Trophoblast cell (in vitro differentiated cells and primary cell): ENCODE data around the gene MYO3A.

Experiments
- DNase-seq, 2 donors: peaks; one replicate each; pipeline ENCODE4 v3.0.0-alpha.2; 2016
- H2AFZ ChIP-seq: 2 replicates; pipeline ENCODE4 v1.6.1; 2013; ENCODE audit warnings: low read length, moderate library complexity, mild to moderate bottlenecking; ENCODE audit not compliant: insufficient read depth, poor library complexity
- H2AK5ac ChIP-seq: 2 replicates; pipeline ENCODE4 v1.6.1; 2013; ENCODE audit warnings: mild to moderate bottlenecking, low read length
- H2BK120ac ChIP-seq: 2 replicates; pipeline ENCODE4 v1.6.1; 2013; ENCODE audit warnings: low read length, mild to moderate bottlenecking, moderate library complexity; ENCODE audit not compliant: insufficient read depth, poor library complexity
- H2BK12ac ChIP-seq: 2 replicates; pipeline ENCODE4 v1.6.1; 2013; ENCODE audit warnings: mild to moderate bottlenecking, low read length, moderate library complexity
- H2BK5ac ChIP-seq: 2 replicates; pipeline ENCODE4 v1.6.1; 2013; ENCODE audit warnings: low read length, low read depth, moderate library complexity, mild to moderate bottlenecking; ENCODE audit not compliant: poor library complexity
- H3K14ac ChIP-seq: 2 replicates; pipeline ENCODE4 v1.6.1; 2013; ENCODE audit warnings: mild to moderate bottlenecking, low read length
- H3K18ac ChIP-seq: 2 replicates; pipeline ENCODE4 v1.6.1; 2013; ENCODE audit warnings: mild to moderate bottlenecking, low read length
- H3K23ac ChIP-seq: 2 replicates; pipeline ENCODE4 v1.6.1; 2013; ENCODE audit warnings: low read length
- H3K27ac ChIP-seq: 2 replicates; pipeline ENCODE4 v1.5.1; 2013; ENCODE audit warnings: low read depth, mild to moderate bottlenecking, inconsistent platforms, low read length, moderate library complexity
- H3K27me3 ChIP-seq: 2 replicates; pipeline ENCODE4 v1.6.1; 2013; ENCODE audit warnings: inconsistent platforms, mild to moderate bottlenecking, low read length, moderate library complexity; ENCODE audit not compliant: insufficient read depth
- H3K36me3 ChIP-seq, 2 experiments: 1 replicate in 1 of 2; 2 replicates in 1 of 2; pipeline ENCODE4 v1.6.1; 2013; ENCODE audit warnings: low read length in 2 of 2, mild to moderate bottlenecking in 2 of 2, moderate library complexity in 1 of 2; ENCODE audit not compliant: insufficient read depth in 2 of 2, control insufficient read depth in 1 of 2
- H3K4ac ChIP-seq: 2 replicates; pipeline ENCODE4 v1.6.1; 2013; ENCODE audit warnings: low read depth, mild to moderate bottlenecking, low read length, moderate library complexity
- H3K4me1 ChIP-seq, 2 experiments: 1 replicate in 1 of 2; 2 replicates in 1 of 2; pipeline ENCODE4 v1.6.1; 2013; ENCODE audit warnings: low read length in 2 of 2, mild to moderate bottlenecking in 2 of 2, moderate library complexity in 1 of 2; ENCODE audit not compliant: insufficient read depth in 2 of 2, control insufficient read depth in 1 of 2
- H3K4me2 ChIP-seq: 2 replicates; pipeline ENCODE4 v1.6.1; 2013; ENCODE audit warnings: inconsistent platforms, mild to moderate bottlenecking, low read length, moderate library complexity
- H3K4me3 ChIP-seq: 2 replicates; pipeline ENCODE4 v1.5.1; 2013; ENCODE audit warnings: mild to moderate bottlenecking, low read depth, low read length, inconsistent platforms
- H3K79me1 ChIP-seq: one replicate; pipeline ENCODE4 v1.6.1; 2013; ENCODE audit warnings: low read length
- H3K79me2 ChIP-seq: 2 replicates; pipeline ENCODE4 v1.6.1; 2013; ENCODE audit warnings: low read length, mild to moderate bottlenecking; ENCODE audit not compliant: control insufficient read depth, insufficient read depth, poor library complexity
- H3K9ac ChIP-seq: 2 replicates; pipeline ENCODE4 v1.6.1; 2013; ENCODE audit warnings: mild to moderate bottlenecking, low read length
- H3K9me3 ChIP-seq: 2 replicates; pipeline ENCODE4 v1.6.1; 2013; ENCODE audit warnings: low read depth, mild to moderate bottlenecking, control low read depth, inconsistent platforms, low read length; ENCODE audit not compliant: insufficient read depth
- H4K12ac ChIP-seq: 2 replicates; pipeline ENCODE4 v1.6.1; 2013; ENCODE audit warnings: low read depth, mild to moderate bottlenecking, low read length, moderate library complexity
- H4K8ac ChIP-seq: 2 replicates; pipeline ENCODE4 v1.6.1; 2013; ENCODE audit warnings: low read depth, mild to moderate bottlenecking, low read length, moderate library complexity
- H4K91ac ChIP-seq: one replicate; pipeline ENCODE4 v1.6.1; 2013; ENCODE audit warnings: low read depth, mild to moderate bottlenecking, low read length, moderate library complexity
- WGBS: extraction: QIAGEN DNeasy Blood & Tissue Kit; methylation state at CpG from one replicate; pipeline ENCODE4 v1.1.7; 2013; ENCODE audit warnings: missing lambda C conversion rate; ENCODE audit not compliant: insufficient read length, insufficient coverage; ENCODE audit errors: extremely low coverage; 5-methylcytosine and 5-hydroxymethylcytosine counted together

The MYO3A gene

GRCh38 chr10:26172131-26172530 is 238.1 kb downstream of the MYO3A start:
- Histone ChIP-seq H2AFZ (no peak overlapping the region), H4K91ac (no peak overlapping the region), H3K79me1 (no peaks in the 10 kb centered on the region), H3K18ac (no peak overlapping the region), H3K23ac (no peak overlapping the region), H3K36me3 (no peaks in the 10 kb centered on the region), H3K9ac (no peak overlapping the region), H3K27ac (no peak overlapping the region), H2AK5ac (no peak overlapping the region), H3K4me2 (no peak overlapping the region), H3K4me1 (no peaks in the 10 kb centered on the region), H2BK12ac (no peak overlapping the region), H2BK5ac (no peak overlapping the region), H3K9me3 (no peaks in the 10 kb centered on the region), H2BK120ac (no peak overlapping the region), H4K12ac (no peak overlapping the region), H3K79me2 (no peaks in the 10 kb centered on the region), H3K14ac (no peak overlapping the region), H3K27me3 (no peaks in the 10 kb centered on the region), H3K4me3 (no peak overlapping the region), H3K4ac (no peak overlapping the region), H4K8ac (no peak overlapping the region)
- no CpG with 5 or more reads among the region's 7 CpGs for WGBS
- DNase-seq, result no peak

DNA sequence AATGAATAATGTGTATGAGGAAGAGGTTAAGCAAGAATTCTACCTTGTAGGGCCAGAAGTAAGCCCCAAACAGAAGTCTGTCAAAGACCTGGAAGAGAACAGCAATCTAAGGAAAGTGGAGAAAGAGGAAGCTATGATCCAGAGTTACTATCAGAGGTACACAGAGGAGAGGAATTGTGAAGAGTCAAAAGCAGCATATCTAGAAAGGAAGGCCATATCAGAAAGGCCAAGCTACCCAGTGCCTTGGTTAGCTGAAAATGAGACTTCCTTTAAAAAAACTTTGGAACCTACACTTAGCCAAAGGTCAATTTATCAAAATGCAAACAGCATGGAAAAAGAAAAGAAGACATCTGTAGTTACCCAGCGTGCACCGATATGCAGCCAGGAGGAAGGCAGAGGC is 239.8 kb downstream of the MYO3A start:
- Histone ChIP-seq H3K9me3 (no peaks in the 10 kb centered on the region), H4K91ac (no peak overlapping the region), H2AFZ (no peak overlapping the region), H3K36me3 (no peaks in the 10 kb centered on the region), H3K18ac (no peak overlapping the region), H3K4me1 (no peaks in the 10 kb centered on the region), H3K4ac (no peak overlapping the region), H3K23ac (no peak overlapping the region), H3K4me2 (no peak overlapping the region), H2BK120ac (no peak overlapping the region), H3K14ac (no peak overlapping the region), H4K12ac (no peak overlapping the region), H3K4me3 (no peak overlapping the region), H2BK12ac (no peak overlapping the region), H4K8ac (no peak overlapping the region), H2BK5ac (no peak overlapping the region), H3K27ac (no peak overlapping the region), H3K79me1 (no peaks in the 10 kb centered on the region), H2AK5ac (no peak overlapping the region), H3K79me2 (no peaks in the 10 kb centered on the region), H3K9ac (no peak overlapping the region), H3K27me3 (no peaks in the 10 kb centered on the region)
- no peak for DNase-seq
- no CpG with 5 or more reads among the region's 2 CpGs for WGBS

DNA sequence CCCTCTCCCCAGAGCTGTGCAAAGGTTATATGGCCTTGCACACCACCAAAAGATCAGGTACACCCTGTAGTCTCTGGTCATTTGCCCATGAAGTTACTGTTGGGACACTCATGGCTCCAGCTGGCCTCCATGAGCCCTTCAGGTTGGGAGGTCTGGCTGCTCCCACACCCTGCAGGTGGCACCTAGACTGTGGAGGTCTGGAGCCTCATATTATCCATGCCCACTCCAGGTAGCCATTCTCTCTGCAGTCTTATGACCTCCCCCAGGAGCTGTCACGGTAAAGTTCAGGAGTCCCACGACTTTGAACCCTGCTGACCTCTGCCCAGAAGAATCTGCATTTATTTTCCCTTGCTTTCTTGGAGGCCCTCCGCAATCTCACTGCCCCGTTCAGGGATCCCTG is 243.3 kb downstream of the MYO3A start:
- WGBS, result no CpG with 5 or more reads among the region's 4 CpGs
- H3K36me3 ChIP-seq, result no peaks in the 10 kb centered on the region

DNA sequence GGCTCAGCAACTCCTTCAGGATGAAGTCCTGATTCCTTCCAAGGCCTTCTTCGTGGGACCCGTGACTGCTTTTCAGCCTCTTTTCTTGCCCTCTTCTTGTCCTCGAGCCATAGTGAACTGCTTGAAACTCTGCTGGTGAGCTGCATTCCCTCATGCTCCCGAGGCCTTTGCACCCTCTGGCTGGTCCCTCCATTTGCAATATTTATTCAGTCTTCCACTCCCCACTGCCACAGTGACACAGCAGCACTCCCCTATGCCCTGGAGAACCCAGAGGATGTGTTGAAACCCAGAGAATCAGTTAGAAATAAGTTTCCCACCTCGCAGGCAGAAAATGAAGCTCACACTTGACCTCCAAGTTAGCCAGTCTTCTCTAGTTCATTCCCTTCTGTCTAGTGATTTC is 260.2 kb downstream of the MYO3A start:
- Histone ChIP-seq H3K4ac (no peak overlapping the region), H3K9ac (no peak overlapping the region), H4K12ac (no peak overlapping the region), H2BK120ac (no peak overlapping the region), H4K8ac (no peak overlapping the region), H3K4me1 (peaks cover 0 to 2% of the 10 kb centered on the region in 2 experiments), H3K14ac (no peak overlapping the region), H2AFZ (no peak overlapping the region), H2BK12ac (no peak overlapping the region), H3K18ac (no peak overlapping the region), H2BK5ac (no peak overlapping the region), H3K4me2 (no peak overlapping the region), H3K27me3 (no peaks in the 10 kb centered on the region), H3K23ac (no peak overlapping the region), H3K27ac (no peak overlapping the region), H4K91ac (no peak overlapping the region), H3K9me3 (no peaks in the 10 kb centered on the region), H3K4me3 (no peak overlapping the region), H3K36me3 (no peaks in the 10 kb centered on the region), H3K79me2 (no peaks in the 10 kb centered on the region), H3K79me1 (no peaks in the 10 kb centered on the region), H2AK5ac (no peak overlapping the region)
- no peak for DNase-seq
- no CpG with 5 or more reads among the region's 5 CpGs for WGBS

More for the DNA sequence above, 243.3 kb downstream of the MYO3A start:
- Histone ChIP-seq H3K27ac (no peak overlapping the region), H3K4me3 (no peak overlapping the region), H3K14ac (no peak overlapping the region), H3K4me1 (no peaks in the 10 kb centered on the region), H3K79me2 (no peaks in the 10 kb centered on the region), H4K8ac (no peak overlapping the region), H2BK120ac (no peak overlapping the region), H3K27me3 (no peaks in the 10 kb centered on the region), H4K12ac (no peak overlapping the region), H3K9me3 (no peaks in the 10 kb centered on the region), H2AK5ac (no peak overlapping the region), H2BK5ac (no peak overlapping the region), H3K9ac (no peak overlapping the region), H2AFZ (no peak overlapping the region), H2BK12ac (no peak overlapping the region), H3K79me1 (no peaks in the 10 kb centered on the region), H3K4ac (no peak overlapping the region), H3K23ac (no peak overlapping the region), H3K4me2 (no peak overlapping the region), H3K18ac (no peak overlapping the region), H4K91ac (no peak overlapping the region)
- DNase-seq, result no peak
